CD8-positive, alpha-beta memory T cell (primary cell): ENCODE measurements around the gene CALHM5. TPM values are rescaled to one million over a fixed set of nuclear protein-coding genes. Genes with fewer than 3 reads are reported as not detected.
"Not testable (repeated sequence)": the region's sequence is repeated elsewhere in the genome, so short reads cannot be mapped to it uniquely, and the experiment has no call there.

Experiments used
- CTCF ChIA-PET: fragments of 350-600 bp; sonication (Branson Sonifier 250); formaldehyde crosslinking; loops from one replicate; lab custom pipeline; 2021; ENCODE audit warnings: antibody characterized with exemption; lab: Charles Lee
- POLR2A ChIA-PET: fragments of 350-600 bp; sonication (Branson Sonifier 250); formaldehyde crosslinking; loops from one replicate; lab custom pipeline; 2021; ENCODE audit warnings: antibody characterized with exemption; lab: Charles Lee
- DNase-seq, 5 donors: peaks; one replicate each; pipeline versions ENCODE4 v3.0.0 to v3.0.0-alpha.2; 2020 to 2022; ENCODE audit warnings: mixed read lengths in 1 of 5
- H3K27ac ChIP-seq: one replicate; pipeline ENCODE4 v1.7.0; 2013; ENCODE audit warnings: low read depth, mild to moderate bottlenecking, low read length, moderate library complexity
- H3K27me3 ChIP-seq: 2 replicates; pipeline ENCODE4 v1.7.0; 2013; ENCODE audit warnings: low read length, mild to moderate bottlenecking; ENCODE audit not compliant: insufficient read depth, poor library complexity, severe bottlenecking
- H3K36me3 ChIP-seq: 2 replicates; pipeline ENCODE4 v1.7.0; 2013; ENCODE audit warnings: mild to moderate bottlenecking, low read length, moderate library complexity; ENCODE audit not compliant: insufficient read depth
- H3K4me1 ChIP-seq: 2 replicates; pipeline ENCODE4 v1.7.0; 2013; ENCODE audit warnings: mild to moderate bottlenecking, low read length, moderate library complexity; ENCODE audit not compliant: insufficient read depth
- H3K4me3 ChIP-seq: 2 replicates; pipeline ENCODE4 v1.7.0; 2013; ENCODE audit warnings: mild to moderate bottlenecking, low read length
- H3K9me3 ChIP-seq: 2 replicates; pipeline ENCODE4 v1.7.0; 2013; ENCODE audit warnings: mild to moderate bottlenecking, low read length
- H3K27ac Mint-ChIP-seq, 8 donors: one replicate each; pipeline ENCODE4 v1.8.0; 2020 to 2021; ENCODE audit warnings: mixed read lengths in 8 of 8, mild to moderate bottlenecking in 6 of 8, inconsistent platforms in 3 of 8, moderate library complexity in 3 of 8
- H3K27me3 Mint-ChIP-seq, 2 donors: one replicate each; pipeline ENCODE4 v1.8.0; 2020 to 2021; ENCODE audit warnings: mixed read lengths in 2 of 2, mild to moderate bottlenecking in 1 of 2, moderate library complexity in 1 of 2
- H3K36me3 Mint-ChIP-seq, 3 donors: one replicate each; pipeline ENCODE4 v1.8.0; 2020 to 2021; ENCODE audit warnings: mixed read lengths in 3 of 3, inconsistent platforms in 1 of 3, mild to moderate bottlenecking in 1 of 3
- H3K4me1 Mint-ChIP-seq, 3 donors: one replicate each; pipeline ENCODE4 v1.8.0; 2020 to 2021; ENCODE audit warnings: mixed read lengths in 3 of 3, inconsistent platforms in 1 of 3, mild to moderate bottlenecking in 1 of 3
- H3K4me3 Mint-ChIP-seq, 7 donors: one replicate each; pipeline ENCODE4 v1.8.0; 2020 to 2021; ENCODE audit warnings: mixed read lengths in 7 of 7, mild to moderate bottlenecking in 6 of 7, moderate library complexity in 4 of 7, inconsistent platforms in 2 of 7
- H3K9me3 Mint-ChIP-seq, 5 donors: one replicate each; pipeline ENCODE4 v1.8.0; 2020 to 2022; ENCODE audit warnings: mixed read lengths in 5 of 5, mild to moderate bottlenecking in 3 of 5, moderate library complexity in 2 of 5, inconsistent platforms in 1 of 5
- polyA plus RNA-seq: library from polyadenylated mRNA; unstranded; fragments of 300-500 nt; fragmentation: Illumina TruSeq; gene quantifications from one replicate; pipeline ENCODE4 v1.2.3, GENCODE V29; 2021
- total RNA-seq, 2 experiments: library from RNA; stranded (reverse); gene quantifications; one replicate each; pipeline ENCODE4 v1.2.3, GENCODE V29; 2021

Gene CALHM5
- total and polyA plus RNA-seq, 3 experiments from 2014 or later, result not detected

DNA sequence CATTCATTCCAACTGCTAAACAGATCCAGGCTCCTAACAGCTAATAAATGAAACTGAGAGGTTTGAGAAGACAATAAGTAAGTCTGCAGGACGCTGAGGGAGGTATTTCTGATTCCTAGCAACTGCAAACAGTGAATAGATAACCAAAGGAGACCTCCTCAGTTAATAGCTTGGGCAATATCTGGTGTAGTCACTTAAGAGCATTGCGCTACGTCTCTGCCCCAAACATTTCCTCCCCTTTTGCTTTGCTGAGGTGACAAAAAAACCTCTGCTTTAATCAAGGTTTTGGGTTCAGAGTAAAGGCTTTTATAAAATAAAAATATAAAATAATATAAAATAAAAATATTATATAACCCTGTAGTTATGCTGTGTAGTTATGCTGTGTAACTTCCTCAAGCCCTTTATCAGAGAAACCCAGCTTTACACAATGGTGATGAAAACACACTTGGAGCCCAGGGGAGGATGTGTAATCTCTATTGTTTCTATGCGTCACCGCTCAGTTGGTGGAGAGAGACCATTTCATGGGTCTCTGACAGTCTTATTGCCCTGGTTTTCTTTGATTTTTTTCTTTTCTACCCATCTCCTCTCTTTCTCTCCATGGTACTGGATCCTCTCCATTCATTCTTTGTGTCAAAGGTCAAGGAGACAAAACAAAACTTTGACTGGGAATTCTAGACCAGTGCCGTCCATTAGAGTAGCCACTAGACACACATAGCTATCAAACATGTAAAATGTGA, 18.9 kb upstream of the CALHM5 start:
- Mint-ChIP-seq H3K27me3 (peaks cover 15 to 17% of the 10 kb centered on the region in 2 donors), H3K27ac (no peak overlapping the region), H3K4me3 (no peak overlapping the region), H3K9me3 (peaks cover 0 to 5% (median 2%) of the 10 kb centered on the region in 5 donors), H3K36me3 (peaks cover 0 to 25% (median 0%) of the 10 kb centered on the region in 3 donors), H3K4me1 (no peaks in the 10 kb centered on the region)
- ChIA-PET CTCF (no interaction called here), POLR2A (no interaction called here)
- no peak for DNase-seq
- H3K36me3 ChIP-seq, result no peaks in the 10 kb centered on the region
- no peak overlapping the region for H3K4me3 ChIP-seq
- no peaks in the 10 kb centered on the region for H3K27me3 ChIP-seq
- no peak overlapping the region for H3K27ac ChIP-seq
- H3K9me3 ChIP-seq, result no peaks in the 10 kb centered on the region
- no peaks in the 10 kb centered on the region for H3K4me1 ChIP-seq

DNA sequence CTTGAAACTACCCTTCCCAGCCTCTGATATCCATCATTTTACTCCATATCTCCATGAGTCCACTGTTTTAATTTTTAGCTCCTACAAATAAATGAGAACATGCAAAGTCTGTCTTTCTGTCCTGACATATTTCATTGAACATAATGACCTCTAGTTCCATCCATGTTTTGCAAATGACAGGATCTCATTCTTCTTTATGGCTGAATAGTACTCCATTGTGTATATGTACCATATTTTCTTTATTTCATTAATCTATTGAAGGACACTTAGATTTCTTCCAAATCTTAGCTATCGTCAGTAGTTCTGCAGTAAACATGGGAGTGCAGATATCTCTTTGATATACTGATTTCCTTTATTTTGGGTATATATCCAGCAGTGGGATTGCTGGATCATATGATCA, 16.3 kb upstream of the CALHM5 start:
- Mint-ChIP-seq H3K27me3 (peaks cover 12 to 24% of the 10 kb centered on the region in 2 donors), H3K27ac (peak overlapping the region in 1 of 8 donors; percentile 5), H3K36me3 (peaks cover 0 to 20% (median 0%) of the 10 kb centered on the region in 3 donors)
- H3K27me3 ChIP-seq, H3K9me3 ChIP-seq, H3K27ac ChIP-seq, H3K4me1 ChIP-seq, POLR2A ChIA-PET, DNase-seq, H3K4me1 Mint-ChIP-seq, H3K36me3 ChIP-seq, H3K4me3 ChIP-seq, H3K4me3 Mint-ChIP-seq, CTCF ChIA-PET, H3K9me3 Mint-ChIP-seq: not testable (repeated sequence)

DNA sequence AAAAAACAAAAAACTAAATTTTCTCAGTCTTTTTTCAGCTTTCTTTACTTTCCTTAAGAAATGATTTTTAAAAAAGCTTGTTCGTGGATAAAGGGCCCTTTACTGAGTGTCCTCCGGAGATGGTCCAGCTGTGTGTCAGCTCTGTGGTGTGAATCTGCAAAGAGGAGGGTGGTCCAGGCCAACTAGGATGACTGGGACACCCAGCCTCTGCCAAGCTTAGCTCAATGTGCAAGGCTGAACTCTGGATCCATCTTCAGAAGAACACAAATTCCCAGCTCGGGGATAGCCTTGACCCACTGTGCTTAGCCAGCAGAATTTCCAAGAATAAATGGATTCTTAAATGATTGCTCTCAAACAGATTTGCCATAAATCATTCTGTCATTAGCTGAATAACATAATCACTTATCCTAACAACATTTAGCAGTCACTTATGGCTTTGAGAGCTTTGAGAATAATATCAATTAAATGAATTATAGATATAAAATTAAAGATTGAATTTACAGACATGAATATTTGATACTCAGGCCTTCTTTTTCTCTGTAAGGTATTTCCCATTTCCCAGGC, 14.2 kb upstream of the CALHM5 start:
- H3K27me3 ChIP-seq, result no peaks in the 10 kb centered on the region
- CTCF ChIA-PET, result interaction anchor here (1.8 kb wide), 1 partner anchor 209 kb away, joined by 6 read pairs; no protein-coding TSS in a partner anchor
- no peak for DNase-seq
- Mint-ChIP-seq H3K9me3 (peaks cover 0 to 5% (median 0%) of the 10 kb centered on the region in 5 donors), H3K27me3 (peaks cover 14 to 33% of the 10 kb centered on the region in 2 donors), H3K4me1 (peaks cover 0 to 2% (median 0%) of the 10 kb centered on the region in 3 donors), H3K27ac (no peak overlapping the region), H3K36me3 (peaks cover 0 to 9% (median 0%) of the 10 kb centered on the region in 3 donors), H3K4me3 (no peak overlapping the region)
- no peaks in the 10 kb centered on the region for H3K9me3 ChIP-seq
- H3K4me1 ChIP-seq, result no peaks in the 10 kb centered on the region
- H3K27ac ChIP-seq, result no peak overlapping the region
- H3K36me3 ChIP-seq, result no peaks in the 10 kb centered on the region
- H3K4me3 ChIP-seq, result no peak overlapping the region
- POLR2A ChIA-PET, result no interaction called here

DNA sequence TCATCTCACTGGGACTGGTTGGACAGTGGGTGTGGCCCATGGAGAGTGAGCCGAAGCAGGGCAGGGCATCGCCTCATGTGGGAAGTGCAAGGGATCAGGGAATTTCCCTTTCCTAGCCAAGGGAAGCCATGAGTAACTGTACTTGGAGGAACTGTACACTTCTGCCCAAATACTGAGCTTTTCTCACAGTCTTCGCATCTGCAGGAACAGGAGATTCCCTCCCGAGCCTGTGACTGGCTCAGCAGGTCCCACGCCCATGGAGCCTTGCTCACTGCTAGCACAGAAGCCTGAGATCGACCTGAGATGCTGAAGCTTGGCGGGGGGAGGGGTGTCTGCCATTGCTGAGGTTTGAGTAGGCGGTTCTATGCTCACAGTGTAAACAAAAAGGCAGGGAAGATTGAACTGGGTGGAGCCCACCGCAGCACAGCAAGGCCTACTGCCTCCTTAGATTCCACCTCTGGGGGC, 10.4 kb upstream of the CALHM5 start:
- Histone ChIP-seq H3K4me1 (no peaks in the 10 kb centered on the region), H3K9me3 (no peaks in the 10 kb centered on the region), H3K4me3 (no peak overlapping the region), H3K27me3 (no peaks in the 10 kb centered on the region), H3K36me3 (no peaks in the 10 kb centered on the region), H3K27ac (no peak overlapping the region)
- POLR2A ChIA-PET, result no interaction called here
- Mint-ChIP-seq H3K36me3 (peaks cover 0 to 8% (median 0%) of the 10 kb centered on the region in 3 donors), H3K4me3 (no peak overlapping the region), H3K4me1 (peaks cover 0 to 2% (median 0%) of the 10 kb centered on the region in 3 donors), H3K9me3 (peaks cover 0 to 13% (median 8%) of the 10 kb centered on the region in 5 donors), H3K27me3 (peaks cover 34 to 53% of the 10 kb centered on the region in 2 donors), H3K27ac (no peak overlapping the region)
- DNase-seq, result peak in 1 of 5 donors; percentile 15
- CTCF ChIA-PET, result no interaction called here

DNA sequence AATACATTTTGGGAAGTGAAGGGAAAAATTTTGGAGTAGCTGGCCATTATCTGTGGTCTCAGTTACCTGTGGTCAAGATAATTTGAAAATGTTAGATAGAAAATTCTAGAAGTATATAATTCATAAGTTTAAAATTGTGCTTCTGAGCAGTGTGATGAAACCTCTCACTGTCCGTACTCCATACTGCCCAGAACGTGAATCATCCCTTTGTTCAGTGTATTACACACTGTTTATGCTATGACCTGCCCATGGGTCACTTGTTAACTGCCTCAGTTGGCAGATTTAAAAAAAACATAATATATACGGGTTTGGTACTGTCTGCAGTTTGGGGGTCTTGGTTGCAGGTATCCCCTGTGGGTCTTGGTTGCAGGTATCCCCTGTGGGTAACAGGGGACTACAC, 4.1 kb upstream of the CALHM5 start:
- Histone ChIP-seq H3K36me3 (no peaks in the 10 kb centered on the region), H3K27ac (no peak overlapping the region), H3K4me1 (no peaks in the 10 kb centered on the region), H3K9me3 (no peaks in the 10 kb centered on the region), H3K4me3 (no peak overlapping the region), H3K27me3 (no peaks in the 10 kb centered on the region)
- ChIA-PET CTCF (no interaction called here), POLR2A (no interaction called here)
- DNase-seq, result no peak
- Mint-ChIP-seq H3K36me3 (peaks cover 0 to 13% (median 0%) of the 10 kb centered on the region in 3 donors), H3K4me3 (no peak overlapping the region), H3K27ac (no peak overlapping the region), H3K9me3 (peaks cover 2 to 16% (median 10%) of the 10 kb centered on the region in 5 donors), H3K4me1 (no peaks in the 10 kb centered on the region), H3K27me3 (peaks cover 30 to 35% of the 10 kb centered on the region in 2 donors)

DNA sequence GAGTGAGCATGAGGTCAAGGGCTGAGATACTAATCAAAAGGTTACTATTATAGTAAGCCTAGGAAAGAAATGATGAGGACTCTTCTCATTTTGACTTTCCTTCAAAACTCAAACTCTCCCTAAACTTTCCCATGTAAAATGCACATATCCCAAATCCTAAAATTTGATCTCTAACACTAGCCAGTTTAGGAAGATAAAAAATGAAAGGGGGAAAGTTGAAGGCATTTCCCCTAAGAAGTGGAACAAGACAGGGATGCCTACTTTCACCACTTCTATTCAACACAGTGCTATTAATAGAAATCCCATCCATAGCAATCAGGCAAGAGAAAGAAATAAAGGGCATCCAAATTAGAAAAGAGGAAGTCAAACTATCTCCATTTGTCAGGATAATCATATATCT, 2.9 kb upstream of the CALHM5 start:
- no peak overlapping the region for H3K27ac Mint-ChIP-seq
- no peaks in the 10 kb centered on the region for H3K9me3 ChIP-seq
- no peak for DNase-seq
- peaks cover 0 to 6% (median 0%) of the 10 kb centered on the region in 3 donors for H3K36me3 Mint-ChIP-seq
- no peak overlapping the region for H3K4me3 ChIP-seq
- peaks cover 18 to 25% of the 10 kb centered on the region in 2 donors for H3K27me3 Mint-ChIP-seq
- no peaks in the 10 kb centered on the region for H3K36me3 ChIP-seq
- CTCF ChIA-PET, result no interaction called here
- peaks cover 2 to 13% (median 5%) of the 10 kb centered on the region in 5 donors for H3K9me3 Mint-ChIP-seq
- H3K4me1 ChIP-seq, result no peaks in the 10 kb centered on the region
- H3K4me1 Mint-ChIP-seq, result no peaks in the 10 kb centered on the region
- no peak overlapping the region for H3K27ac ChIP-seq
- no peak overlapping the region for H3K4me3 Mint-ChIP-seq
- no peaks in the 10 kb centered on the region for H3K27me3 ChIP-seq
- POLR2A ChIA-PET, result no interaction called here

DNA sequence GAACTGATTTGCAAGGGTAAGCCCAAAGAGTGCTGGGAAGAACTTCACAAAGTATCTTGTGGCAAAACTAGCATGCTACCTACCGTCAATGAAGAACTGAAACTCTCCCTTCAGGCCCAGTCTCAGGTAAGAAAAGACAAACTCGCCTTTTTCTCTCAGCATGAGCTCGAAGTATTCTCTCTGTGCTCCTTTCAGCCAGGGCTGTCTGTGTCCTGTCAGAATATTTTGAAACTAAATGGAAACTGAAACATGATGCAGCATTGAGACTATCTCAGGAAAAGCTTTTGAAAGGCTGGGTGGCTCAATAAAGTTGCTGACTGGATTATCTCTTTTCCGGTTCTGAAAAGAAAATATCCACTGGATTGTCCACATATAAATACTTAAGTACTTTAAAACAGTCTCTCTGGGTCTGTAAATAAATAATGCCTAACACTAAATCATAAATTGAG, 696 bp downstream of the CALHM5 start:
- no peaks in the 10 kb centered on the region for H3K27me3 ChIP-seq
- H3K9me3 ChIP-seq, result no peaks in the 10 kb centered on the region
- ChIA-PET CTCF (no interaction called here), POLR2A (no interaction called here)
- Mint-ChIP-seq H3K4me1 (no peaks in the 10 kb centered on the region), H3K36me3 (peaks cover 0 to 6% (median 0%) of the 10 kb centered on the region in 3 donors), H3K27me3 (peaks cover 0 to 8% of the 10 kb centered on the region in 2 donors), H3K27ac (no peak overlapping the region), H3K4me3 (no peak overlapping the region), H3K9me3 (peaks cover 0 to 6% (median 4%) of the 10 kb centered on the region in 5 donors)
- no peak overlapping the region for H3K4me3 ChIP-seq
- no peaks in the 10 kb centered on the region for H3K4me1 ChIP-seq
- no peaks in the 10 kb centered on the region for H3K36me3 ChIP-seq
- no peak overlapping the region for H3K27ac ChIP-seq
- DNase-seq, result no peak

DNA sequence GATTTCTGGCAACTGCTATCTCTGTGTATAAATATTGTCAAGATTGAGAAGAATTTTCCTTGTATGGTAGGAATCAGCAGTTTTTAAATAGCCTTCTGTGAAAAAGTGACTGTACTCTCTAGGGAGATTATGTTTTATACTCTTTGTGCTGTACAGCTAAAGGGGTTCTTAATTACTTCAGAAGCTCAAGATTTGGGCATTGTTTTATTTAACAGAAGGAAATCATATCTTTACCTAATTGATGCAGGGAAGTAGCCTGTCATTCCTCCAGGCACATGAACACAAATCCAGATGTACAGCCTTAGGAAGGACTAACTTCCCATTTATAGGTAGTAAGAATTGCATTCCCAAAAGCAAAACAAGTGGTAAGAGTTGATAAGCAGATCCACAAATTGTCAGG, 1.3 kb downstream of the CALHM5 start:
- CTCF ChIA-PET, result no interaction called here
- Histone ChIP-seq H3K4me3 (no peak overlapping the region), H3K4me1 (no peaks in the 10 kb centered on the region), H3K27me3 (no peaks in the 10 kb centered on the region), H3K9me3 (no peaks in the 10 kb centered on the region), H3K36me3 (no peaks in the 10 kb centered on the region), H3K27ac (no peak overlapping the region)
- POLR2A ChIA-PET, result no interaction called here
- Mint-ChIP-seq H3K9me3 (peaks cover 0 to 6% (median 4%) of the 10 kb centered on the region in 5 donors), H3K4me1 (no peaks in the 10 kb centered on the region), H3K27me3 (peaks cover 0 to 6% of the 10 kb centered on the region in 2 donors), H3K27ac (no peak overlapping the region), H3K36me3 (peaks cover 0 to 6% (median 0%) of the 10 kb centered on the region in 3 donors), H3K4me3 (no peak overlapping the region)
- no peak for DNase-seq
